Skeletal muscle satellite cell (primary cell): Measurements from ENCODE around the gene RPTOR.

Experiments used
- H3K27me3 ChIP-seq: 2 replicates; pipeline ENCODE4 v1.7.0; 2013; ENCODE audit warnings: low read length; ENCODE audit not compliant: control insufficient read depth, insufficient read depth
- H3K36me3 ChIP-seq: 2 replicates; pipeline ENCODE4 v1.7.0; 2013; ENCODE audit warnings: mild to moderate bottlenecking, control low read depth, low read length; ENCODE audit not compliant: insufficient read depth
- H3K4me1 ChIP-seq: 2 replicates; pipeline ENCODE4 v1.7.0; 2013; ENCODE audit warnings: low read length; ENCODE audit not compliant: control insufficient read depth, insufficient read depth
- H3K4me2 ChIP-seq: 2 replicates; pipeline ENCODE4 v1.7.0; 2013; ENCODE audit warnings: mild to moderate bottlenecking, low read length
- H3K4me3 ChIP-seq: 2 replicates; pipeline ENCODE4 v1.7.0; 2013; ENCODE audit warnings: low read length
- H3K9ac ChIP-seq: 2 replicates; pipeline ENCODE4 v1.7.0; 2013; ENCODE audit warnings: mild to moderate bottlenecking, low read depth, low read length, moderate library complexity
- H3K9me3 ChIP-seq: replicated peaks from 2 replicates; pipeline ENCODE4 v1.7.0; 2013; ENCODE audit warnings: mild to moderate bottlenecking, control low read depth, low read length

Gene RPTOR

GRCh38 chr17:80683625-80684104 is 139.0 kb downstream of the RPTOR start:
- Histone ChIP-seq H3K9ac (no peak overlapping the region), H3K4me3 (no peak overlapping the region), H3K4me2 (no peak overlapping the region), H3K4me1 (peaks cover under 1% of the 10 kb centered on the region), H3K9me3 (no peaks in the 10 kb centered on the region), H3K36me3 (peaks cover 3% of the 10 kb centered on the region), H3K27me3 (no peaks in the 10 kb centered on the region)

GRCh38 chr17:80687839-80688238 is 143.2 kb downstream of the RPTOR start:
- Histone ChIP-seq H3K36me3 (peaks cover 3% of the 10 kb centered on the region), H3K4me3 (no peak overlapping the region), H3K4me2 (no peak overlapping the region), H3K4me1 (no peaks in the 10 kb centered on the region), H3K9me3 (no peaks in the 10 kb centered on the region), H3K27me3 (no peaks in the 10 kb centered on the region), H3K9ac (no peak overlapping the region)

- no peaks in the 10 kb centered on the region for H3K27me3 ChIP-seq
- H3K4me3 ChIP-seq: no peak overlapping the region
- H3K9ac ChIP-seq: no peak overlapping the region
- H3K36me3 ChIP-seq: no peaks in the 10 kb centered on the region
- no peak overlapping the region for H3K4me2 ChIP-seq
- H3K4me1 ChIP-seq: no peaks in the 10 kb centered on the region
- no peaks in the 10 kb centered on the region for H3K9me3 ChIP-seq
Measured at GRCh38 chr17:80689129-80689619, 144.5 kb downstream of the RPTOR start.

GRCh38 chr17:80691784-80692183 is 147.1 kb downstream of the RPTOR start:
- Histone ChIP-seq H3K4me2 (no peak overlapping the region), H3K36me3 (no peaks in the 10 kb centered on the region), H3K9me3 (no peaks in the 10 kb centered on the region), H3K4me1 (peaks cover 6% of the 10 kb centered on the region), H3K27me3 (no peaks in the 10 kb centered on the region), H3K9ac (no peak overlapping the region), H3K4me3 (no peak overlapping the region)

GRCh38 chr17:80692931-80693467 is 148.4 kb downstream of the RPTOR start:
- Histone ChIP-seq H3K4me2 (no peak overlapping the region), H3K9me3 (no peaks in the 10 kb centered on the region), H3K4me3 (no peak overlapping the region), H3K9ac (no peak overlapping the region), H3K36me3 (no peaks in the 10 kb centered on the region), H3K27me3 (no peaks in the 10 kb centered on the region), H3K4me1 (peaks cover 6% of the 10 kb centered on the region)

- Histone ChIP-seq H3K4me2 (no peak overlapping the region), H3K4me1 (peaks cover 6% of the 10 kb centered on the region), H3K4me3 (no peak overlapping the region), H3K27me3 (no peaks in the 10 kb centered on the region), H3K36me3 (no peaks in the 10 kb centered on the region), H3K9me3 (no peaks in the 10 kb centered on the region), H3K9ac (no peak overlapping the region)
Measured at GRCh38 chr17:80693511-80693910, 148.9 kb downstream of the RPTOR start.

- Histone ChIP-seq H3K4me3 (no peak overlapping the region), H3K27me3 (no peaks in the 10 kb centered on the region), H3K4me2 (no peak overlapping the region), H3K9ac (no peak overlapping the region), H3K36me3 (no peaks in the 10 kb centered on the region), H3K4me1 (peaks cover 6% of the 10 kb centered on the region), H3K9me3 (no peaks in the 10 kb centered on the region)
Measured at GRCh38 chr17:80694085-80694991, 149.7 kb downstream of the RPTOR start.

GRCh38 chr17:80694992-80695912 is 150.6 kb downstream of the RPTOR start:
- no peaks in the 10 kb centered on the region for H3K36me3 ChIP-seq
- H3K27me3 ChIP-seq: no peaks in the 10 kb centered on the region
- peaks cover 6% of the 10 kb centered on the region for H3K4me1 ChIP-seq
- no peaks in the 10 kb centered on the region for H3K9me3 ChIP-seq
- no peak overlapping the region for H3K9ac ChIP-seq
- H3K4me2 ChIP-seq: no peak overlapping the region
- H3K4me3 ChIP-seq: no peak overlapping the region

- no peak overlapping the region for H3K4me2 ChIP-seq
- peaks cover 6% of the 10 kb centered on the region for H3K4me1 ChIP-seq
- H3K9me3 ChIP-seq: no peaks in the 10 kb centered on the region
- no peak overlapping the region for H3K4me3 ChIP-seq
- no peak overlapping the region for H3K9ac ChIP-seq
- no peaks in the 10 kb centered on the region for H3K27me3 ChIP-seq
- H3K36me3 ChIP-seq: no peaks in the 10 kb centered on the region
Measured at GRCh38 chr17:80695979-80696378, 151.3 kb downstream of the RPTOR start.

- Histone ChIP-seq H3K9me3 (no peaks in the 10 kb centered on the region), H3K4me1 (peaks cover 6% of the 10 kb centered on the region), H3K4me2 (no peak overlapping the region), H3K27me3 (no peaks in the 10 kb centered on the region), H3K9ac (no peak overlapping the region), H3K36me3 (no peaks in the 10 kb centered on the region), H3K4me3 (no peak overlapping the region)
Measured at GRCh38 chr17:80696456-80696855, 151.8 kb downstream of the RPTOR start.

- H3K4me1 ChIP-seq: peaks cover 6% of the 10 kb centered on the region
Measured at GRCh38 chr17:80696964-80697363, 152.3 kb downstream of the RPTOR start.

More at GRCh38 chr17:80696964-80697363, 152.3 kb downstream of the RPTOR start:
- Histone ChIP-seq H3K9me3 (no peaks in the 10 kb centered on the region), H3K27me3 (no peaks in the 10 kb centered on the region), H3K36me3 (no peaks in the 10 kb centered on the region), H3K4me3 (no peak overlapping the region), H3K9ac (no peak overlapping the region), H3K4me2 (no peak overlapping the region)
